ENCODE data around the gene IFI6.

GRCh38 chr1:27633640-27634176 lies 38.3 kb downstream of the IFI6 start:
- TF ChIP-seq POLR2A (IDR thresholded peaks at IDR 0.05) (no peak), CTCF (IDR thresholded peaks at IDR 0.05) (no peak)

Data from right lobe of liver (tissue), 4 donors.